Hepatocyte (in vitro differentiated cells): Measurements from ENCODE around the gene GRN.

Experiments
- CTCF ChIP-seq: fragments of 200-600 bp; sonication (generic); IDR thresholded peaks from 2 replicates; pipeline ENCODE4 v1.5.1; 2016; ENCODE audit warnings: antibody characterized with exemption, mild to moderate bottlenecking; ENCODE audit not compliant: poor library complexity
- EZH2 ChIP-seq: fragments of 200-600 bp; sonication (generic); IDR thresholded peaks from 2 replicates; pipeline ENCODE4 v1.6.1; 2016; ENCODE audit warnings: antibody characterized with exemption, mild to moderate bottlenecking, borderline replicate concordance
- EZH2phosphoT487 ChIP-seq: fragments of 200-600 bp; sonication (generic); IDR thresholded peaks from one replicate; pipeline ENCODE4 v1.6.1; 2018; ENCODE audit warnings: antibody characterized with exemption, mild to moderate bottlenecking, low read depth, moderate library complexity; ENCODE audit not compliant: unreplicated experiment, severe bottlenecking

GRCh38 chr17:44381810-44382305 lies 36.8 kb downstream of the GRN start:
- no peak for TF ChIP-seq CTCF
- no peak for TF ChIP-seq EZH2phosphoT487
- TF ChIP-seq EZH2, result no peak
